NCI-H2227 (cell line): ENCODE data around the gene TPRG1L.

Source experiments
- DNase-seq: peaks from one replicate; lab custom pipeline; 2025; ENCODE audit not compliant: unreplicated experiment; lab: John Stamatoyannopoulos, UW

The TPRG1L gene

GRCh38 chr1:3626025-3626424 lies 1.2 kb downstream of the TPRG1L start:
- DNase-seq = no peak

DNA sequence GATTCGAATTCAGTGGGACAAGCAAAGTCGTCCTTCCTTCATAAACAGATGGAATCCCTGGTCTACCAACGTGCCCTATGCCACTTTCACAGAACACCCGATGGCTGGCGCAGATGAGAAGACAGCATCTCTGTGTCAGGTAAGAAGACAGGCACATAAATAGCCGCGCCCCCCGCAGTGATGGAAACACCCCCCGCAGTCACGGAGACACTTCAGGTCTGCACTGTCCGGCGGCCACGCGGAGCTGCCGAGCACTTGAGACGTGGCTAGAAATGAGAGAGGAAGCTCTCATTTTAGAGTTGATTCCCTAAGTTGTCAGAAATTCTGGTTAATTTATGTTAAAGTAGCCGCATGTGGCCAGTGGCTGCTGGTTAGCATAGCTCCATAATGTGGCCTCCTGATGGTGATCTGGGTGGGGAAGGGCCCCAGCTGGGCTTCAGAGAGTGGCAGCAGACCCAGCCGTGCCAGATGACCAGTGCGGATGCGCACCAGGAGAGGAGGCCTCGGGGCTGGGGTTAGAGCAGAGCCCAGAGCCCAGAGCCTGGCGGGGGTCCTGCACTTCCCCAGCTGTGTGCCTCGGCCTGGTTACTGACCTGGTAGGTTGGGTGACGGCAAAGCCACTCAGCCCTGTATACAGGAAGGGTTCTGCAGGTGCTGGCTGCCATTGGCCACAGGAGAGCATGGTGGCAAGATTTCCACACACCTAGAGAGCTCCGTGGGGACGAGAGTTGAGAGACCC lies 2.9 kb downstream of the TPRG1L start:
- DNase-seq = no peak

DNA sequence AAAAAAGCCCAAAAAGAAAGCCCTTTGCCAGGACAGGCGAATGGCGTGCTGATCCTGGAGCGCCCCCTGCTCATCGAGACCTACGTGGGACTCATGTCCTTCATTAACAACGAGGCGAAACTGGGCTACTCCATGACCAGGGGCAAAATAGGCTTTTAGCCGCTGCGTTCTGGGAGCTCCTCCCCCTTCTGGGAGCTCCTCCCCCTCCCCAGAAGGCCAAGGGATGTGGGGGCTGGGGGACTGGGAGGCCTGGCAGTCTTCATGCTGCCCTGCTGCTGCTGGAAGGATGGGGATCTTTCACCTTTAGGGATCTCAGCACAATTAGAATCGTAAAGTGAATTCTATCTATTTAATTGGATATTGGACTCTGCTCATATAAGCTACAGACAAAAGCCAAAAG lies 3.6 kb downstream of the TPRG1L start:
- DNase-seq = no peak

DNA sequence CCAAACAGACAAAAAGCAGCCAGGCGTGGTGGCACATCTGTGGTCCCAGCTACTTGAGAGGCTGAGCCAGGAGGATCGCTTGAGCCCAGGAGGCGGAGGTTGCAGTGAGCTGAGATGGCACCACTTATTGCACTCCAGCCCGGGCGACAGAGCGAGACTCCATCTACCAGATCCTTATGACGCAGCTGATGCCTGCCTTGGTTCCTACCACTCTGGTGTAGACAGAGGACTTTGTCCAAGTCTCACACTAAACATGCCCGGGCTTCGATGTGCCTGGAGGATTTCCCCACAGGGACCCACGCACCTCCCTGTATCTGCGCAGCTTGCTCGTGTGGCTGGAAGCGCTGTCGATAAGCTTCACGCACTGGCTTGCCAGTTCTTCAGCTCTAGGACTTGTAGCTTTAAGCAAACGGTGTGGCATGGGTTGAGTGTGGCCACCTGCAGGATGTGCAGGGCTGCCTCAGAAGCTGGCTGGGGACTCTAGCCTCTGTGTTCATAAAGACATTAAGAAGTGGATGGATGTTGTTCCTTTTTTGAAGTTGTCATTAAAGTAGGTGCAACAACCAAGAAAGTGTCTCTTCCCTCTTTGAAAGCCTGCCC lies 4.8 kb downstream of the TPRG1L start:
- no peak for DNase-seq

- DNase-seq = no peak
Measured at GRCh38 chr1:3630161-3630611, 5.4 kb downstream of the TPRG1L start.

- DNase-seq = no peak
Measured at GRCh38 chr1:3630914-3631313, 6.1 kb downstream of the TPRG1L start.

DNA sequence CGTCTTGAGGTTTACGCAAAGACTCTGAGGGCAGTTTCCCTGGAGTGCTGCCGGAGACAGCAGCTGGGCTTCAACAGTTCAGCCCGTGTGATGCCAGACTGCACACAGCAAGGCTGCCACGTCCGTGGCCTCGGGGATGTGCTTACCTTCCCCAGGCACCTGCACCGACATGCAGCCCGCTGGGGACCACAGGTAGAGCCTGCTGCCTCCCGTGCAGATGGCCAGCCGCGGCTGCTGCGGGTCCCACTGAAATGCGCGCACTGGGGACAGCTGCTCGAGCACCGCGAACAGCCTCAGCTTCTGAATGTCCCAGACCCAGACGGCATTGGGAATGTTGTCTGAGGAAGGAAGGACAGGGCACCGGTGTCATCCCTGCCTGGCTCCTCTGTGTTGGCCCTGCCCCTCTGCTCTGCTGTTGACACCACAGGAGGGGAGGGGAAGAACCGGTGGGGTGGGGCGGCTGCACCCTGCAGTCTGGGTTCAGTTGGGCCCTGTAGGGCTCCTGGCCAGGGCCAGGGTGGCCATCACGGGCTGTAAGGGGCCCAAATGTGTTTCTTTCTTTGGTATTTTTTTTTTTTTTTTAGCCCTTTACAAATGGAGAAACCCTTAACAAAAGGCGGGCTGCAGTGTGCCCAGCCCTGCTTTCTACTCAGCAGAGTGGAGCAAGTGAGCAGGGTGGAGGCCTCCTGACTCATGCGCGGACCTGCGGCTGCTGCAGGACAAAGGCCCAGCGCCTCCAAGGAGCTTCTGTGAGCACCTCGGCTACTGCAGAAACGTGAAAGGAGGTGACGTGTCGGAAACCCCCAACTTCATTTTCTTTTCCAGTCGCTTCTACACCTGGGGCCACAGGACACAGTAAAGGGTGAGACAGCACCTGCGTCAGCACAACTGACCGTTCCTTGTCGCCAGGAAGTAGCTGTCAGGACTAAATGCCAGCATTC lies 6.8 kb downstream of the TPRG1L start:
- DNase-seq = no peak

DNA sequence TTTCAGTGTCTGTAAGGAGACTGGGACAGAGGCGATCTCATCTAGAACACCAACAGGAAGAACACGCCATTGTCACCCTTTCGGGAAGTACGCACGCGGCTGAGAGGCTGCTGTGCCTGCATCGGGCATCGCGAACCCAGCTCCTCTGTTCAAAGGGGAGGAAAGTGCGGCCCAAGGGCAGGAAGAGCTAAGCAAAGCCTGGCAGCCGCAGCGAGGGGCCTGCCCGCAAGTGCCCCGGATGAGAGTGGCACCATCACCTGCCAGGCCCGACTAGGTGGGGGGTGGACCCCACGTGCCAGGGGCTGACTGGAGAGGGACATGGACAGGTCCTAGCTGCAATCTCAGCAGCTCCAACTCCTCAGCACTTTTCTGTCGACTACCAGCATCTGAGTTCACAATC lies 7.5 kb downstream of the TPRG1L start:
- no peak for DNase-seq

DNA sequence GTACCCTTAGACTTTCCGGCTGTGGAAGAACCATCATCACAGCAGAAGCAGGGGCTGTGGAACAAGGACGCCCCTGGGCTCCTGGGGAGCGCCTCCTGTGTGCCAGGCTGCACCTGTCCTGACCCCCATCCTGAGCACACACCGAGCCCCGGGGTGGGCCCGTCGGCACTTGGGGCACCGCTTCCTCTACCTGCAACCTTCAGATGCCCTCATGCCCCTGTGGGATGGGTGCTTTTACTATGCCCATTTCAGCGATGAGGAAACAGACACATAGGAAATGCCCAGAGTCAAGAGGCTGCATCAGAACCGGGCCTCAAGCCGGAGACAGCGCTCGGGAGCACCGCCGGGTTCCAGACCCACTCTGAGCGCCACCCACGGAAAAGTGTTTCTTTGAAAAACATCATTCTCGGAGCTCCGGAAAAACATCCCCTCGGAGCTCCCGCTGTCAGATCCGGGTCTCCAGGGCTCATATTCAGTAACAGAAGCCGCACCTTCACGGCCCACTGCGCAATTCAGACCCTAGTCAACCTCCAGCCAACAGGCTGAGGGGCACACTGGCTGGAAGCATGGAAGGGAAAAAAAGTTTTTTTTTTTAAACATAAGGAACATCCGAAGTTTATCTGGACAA lies 8.0 kb downstream of the TPRG1L start:
- no peak for DNase-seq

GRCh38 chr1:3633344-3634058 lies 8.7 kb downstream of the TPRG1L start:
- no peak for DNase-seq

DNA sequence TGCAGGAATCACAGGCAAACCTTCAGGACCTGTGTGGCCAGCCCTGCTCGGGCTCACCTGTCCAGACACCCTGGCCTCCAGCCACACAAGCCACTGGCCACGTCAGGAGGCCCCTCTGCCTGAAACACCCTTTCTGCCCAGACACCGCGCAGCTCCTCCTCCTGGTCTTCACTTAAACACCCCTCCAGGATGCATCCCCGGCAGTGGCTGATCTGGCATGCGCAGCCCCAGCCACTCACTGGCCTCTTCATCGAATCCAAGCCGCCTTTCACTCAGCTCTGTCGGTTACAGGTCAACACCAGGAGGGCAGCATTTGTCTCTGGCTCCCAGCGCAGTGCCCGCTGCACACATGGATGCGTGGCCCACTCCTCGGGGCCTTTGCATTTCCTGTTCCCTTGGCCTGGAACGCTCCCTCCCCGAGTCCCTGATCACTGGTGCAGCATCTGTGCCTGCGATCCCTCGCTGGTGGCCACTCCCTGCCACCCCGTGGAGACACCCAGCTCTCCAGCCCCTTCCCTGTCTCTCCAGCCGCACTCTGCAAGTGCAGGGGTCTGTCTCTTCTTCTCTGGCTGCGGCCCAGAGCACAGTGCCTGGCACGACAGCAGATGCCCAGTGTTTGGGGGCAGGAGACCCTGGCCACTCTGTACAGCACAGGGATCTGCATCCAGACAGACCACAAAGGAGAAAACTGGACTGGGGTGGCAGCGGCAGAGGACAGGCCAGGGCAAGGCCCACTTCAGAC lies 9.4 kb downstream of the TPRG1L start:
- no peak for DNase-seq

DNA sequence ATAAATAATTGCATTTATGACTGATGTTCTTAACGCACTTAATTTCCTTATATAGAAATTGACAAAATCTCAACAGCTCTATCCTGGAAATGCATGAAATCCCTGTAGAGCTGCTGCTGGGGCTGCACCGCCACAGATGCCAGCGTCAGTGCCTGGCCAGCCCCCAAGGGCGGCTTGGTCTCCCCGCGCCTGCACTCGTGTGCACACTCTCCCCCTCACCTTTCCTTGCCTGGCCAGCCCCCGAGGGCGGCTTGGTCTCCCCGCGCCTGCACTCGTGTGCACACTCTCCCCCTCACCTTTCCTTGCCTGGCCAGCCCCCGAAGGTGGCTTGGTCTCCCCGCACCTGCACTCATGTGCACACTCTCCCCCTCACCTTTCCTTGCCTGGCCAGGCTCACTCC lies 11.3 kb downstream of the TPRG1L start:
- no peak for DNase-seq

DNA sequence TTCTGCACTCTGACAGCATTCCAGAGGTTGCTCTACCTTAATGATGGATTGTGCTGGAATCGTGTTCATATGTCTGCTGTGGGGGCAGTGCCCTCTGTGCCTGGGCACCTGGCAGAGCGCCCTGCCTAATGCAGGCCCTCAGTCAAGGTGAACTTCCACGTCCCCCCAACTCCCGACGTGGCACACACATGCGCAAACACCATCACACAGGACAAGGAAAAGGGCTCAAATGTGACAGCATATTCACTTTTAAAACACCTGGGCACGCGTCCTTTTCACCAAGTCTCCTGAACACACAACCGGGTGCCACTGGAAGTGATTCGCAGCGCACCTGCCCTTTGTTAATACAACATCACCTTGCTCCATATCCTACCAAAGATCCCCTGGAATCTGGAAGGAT lies 11.7 kb downstream of the TPRG1L start:
- no peak for DNase-seq

DNA sequence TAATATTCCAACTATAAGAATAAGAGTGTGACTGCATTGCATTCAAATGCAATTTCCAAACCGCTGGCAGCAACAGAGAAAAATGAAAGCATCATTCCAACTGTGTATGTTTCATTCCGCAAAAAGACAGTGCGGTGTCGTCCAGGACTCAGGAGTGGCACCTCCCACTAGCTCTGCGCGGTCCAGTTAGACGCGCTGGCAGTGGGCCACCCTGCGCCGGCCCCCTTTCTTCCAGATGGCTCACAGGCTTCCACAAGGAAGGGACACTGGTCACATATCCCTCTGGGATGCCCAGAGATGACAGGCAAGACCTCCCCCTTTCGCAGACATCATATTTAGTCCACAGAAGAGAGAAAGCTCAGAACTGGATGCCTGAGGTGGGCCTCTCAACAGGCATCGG lies 13.2 kb downstream of the TPRG1L start:
- DNase-seq = no peak

DNA sequence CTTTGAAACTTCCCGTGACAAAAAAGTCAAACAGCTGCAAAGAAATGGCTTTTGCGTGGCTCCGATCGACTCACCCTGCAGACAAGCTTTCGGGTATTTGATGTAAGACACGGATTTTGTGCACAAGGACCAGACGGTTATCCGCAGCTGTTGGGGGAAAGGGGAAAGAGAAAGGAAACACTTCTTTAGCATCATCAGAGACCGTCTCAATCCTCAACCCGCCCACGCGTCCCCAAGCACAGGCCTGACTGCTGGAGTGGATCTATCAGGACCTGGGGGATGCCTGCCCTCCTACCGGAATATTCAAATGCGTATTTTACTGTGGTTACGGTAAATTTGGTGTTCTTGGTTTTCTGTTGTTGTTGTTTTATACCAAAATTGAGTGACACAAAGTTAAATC lies 13.9 kb downstream of the TPRG1L start:
- no peak for DNase-seq

DNA sequence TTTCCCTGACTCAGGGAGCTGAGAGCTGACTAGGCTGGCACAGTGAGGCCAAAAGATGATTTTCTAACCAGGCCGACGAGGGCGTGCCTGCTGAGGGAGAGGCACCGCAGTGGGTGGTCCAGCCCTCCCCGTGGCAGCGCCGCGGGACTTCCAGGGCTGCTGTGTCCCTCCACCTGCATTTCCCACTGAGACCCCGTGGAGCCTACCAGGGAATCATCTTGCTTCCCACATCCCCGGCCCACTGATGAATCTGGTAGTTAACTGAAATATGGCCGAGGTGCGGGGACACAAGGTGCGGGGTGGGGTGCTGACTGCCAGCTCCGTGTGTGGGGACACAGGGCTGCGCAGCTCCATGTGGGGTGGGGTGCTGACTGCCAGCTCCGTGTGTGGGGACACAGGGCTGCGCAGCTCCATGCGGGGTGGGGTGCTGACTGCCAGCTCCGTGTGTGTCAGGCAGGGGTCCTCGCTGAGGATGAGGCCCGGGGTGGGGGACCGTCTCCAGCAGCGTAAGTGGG lies 14.6 kb downstream of the TPRG1L start:
- no peak for DNase-seq

DNA sequence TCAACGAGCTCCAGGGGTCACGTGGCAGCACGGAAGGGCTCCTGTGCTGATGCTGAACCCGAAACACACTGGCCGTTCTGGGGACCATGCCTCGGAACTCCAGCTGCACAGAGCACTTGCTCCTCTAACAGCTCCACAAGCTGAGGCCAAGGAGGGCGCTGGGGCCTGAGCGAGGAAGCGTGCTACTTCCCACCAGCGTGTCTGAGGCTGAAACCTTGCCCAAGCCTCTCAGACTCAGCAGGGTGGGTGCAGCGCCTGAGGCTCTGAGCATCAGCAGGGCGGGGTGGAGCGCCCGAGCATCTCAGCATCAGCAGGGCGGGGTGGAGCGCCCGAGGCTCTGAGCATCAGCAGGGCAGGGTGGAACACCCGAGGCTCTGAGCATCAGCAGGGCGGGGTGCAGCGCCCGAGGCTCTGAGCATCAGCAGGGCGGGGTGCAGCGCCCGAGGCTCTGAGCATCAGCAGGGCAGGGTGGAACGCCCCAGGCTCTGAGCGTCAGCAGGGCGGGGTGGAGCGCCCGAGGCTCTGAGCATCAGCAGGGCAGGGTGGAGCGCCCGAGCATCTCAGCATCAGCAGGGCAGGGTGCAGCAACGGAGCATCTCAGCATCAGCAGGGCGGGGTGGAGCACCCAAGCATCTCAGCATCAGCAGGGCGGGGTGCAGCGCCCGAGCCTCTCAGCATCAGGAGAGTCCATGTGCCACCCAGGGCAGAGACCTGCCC lies 15.5 kb downstream of the TPRG1L start:
- no peak for DNase-seq

GRCh38 chr1:3641046-3641760 lies 16.4 kb downstream of the TPRG1L start:
- no peak for DNase-seq

DNA sequence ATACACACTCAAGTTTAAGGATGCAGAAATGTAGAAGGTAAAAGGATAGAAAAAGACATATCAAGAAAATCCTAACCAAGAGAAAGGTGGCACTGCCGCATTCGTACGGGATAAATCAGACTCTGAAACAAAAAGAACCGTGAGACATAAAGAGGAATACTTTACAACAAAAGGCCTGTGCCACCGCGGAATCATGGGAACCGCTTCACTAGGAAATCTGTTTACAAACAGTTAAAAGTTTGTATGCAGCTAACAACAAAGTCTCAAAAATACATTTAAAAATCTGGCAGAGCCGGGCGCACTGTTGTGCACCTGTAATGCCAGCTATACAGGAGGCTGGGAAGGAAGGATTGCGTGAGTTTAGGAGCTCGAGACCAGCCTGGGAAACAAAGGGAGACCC lies 17.0 kb downstream of the TPRG1L start:
- DNase-seq = no peak
